Vagina (tissue), 2 donors: ENCODE measurements around the gene IRF2.

Source experiments
- CTCF ChIP-seq, 3 experiments: fragments of 450-650 bp in 2 of 3; fragments of 200-600 bp in 1 of 3; sonication (generic) in 1 of 3; IDR thresholded peaks; one replicate each; pipeline ENCODE4 v1.5.1; 2017 to 2019; ENCODE audit warnings: antibody characterized with exemption in 3 of 3, mild to moderate bottlenecking in 2 of 3, moderate library complexity in 2 of 3
- POLR2A ChIP-seq, 2 donors: fragments of 450-650 bp; IDR thresholded peaks; one replicate each; pipeline ENCODE4 v1.6.1; 2017; ENCODE audit warnings: antibody characterized with exemption in 2 of 2, mild to moderate bottlenecking in 2 of 2, moderate library complexity in 2 of 2
- POLR2AphosphoS5 ChIP-seq, 2 donors: sonication (generic); formaldehyde crosslinking; IDR thresholded peaks; one replicate each; pipeline ENCODE4 v1.9.0; 2017; ENCODE audit warnings: antibody characterized with exemption in 2 of 2, mild to moderate bottlenecking in 2 of 2, low read depth in 1 of 2; ENCODE audit not compliant: insufficient read depth in 1 of 2

GRCh38 chr4:184362396-184362795 is 112.0 kb downstream of the IRF2 start:
- TF ChIP-seq CTCF (IDR thresholded peaks at IDR 0.05) (no peak), POLR2AphosphoS5 (IDR thresholded peaks at IDR 0.05; ENCODE audit: insufficient read depth in 1 of 2, low read depth in 1 of 2) (no peak), POLR2A (IDR thresholded peaks at IDR 0.05) (no peak)
